GM18505 (cell line): Measurements from ENCODE around the gene SRPK1.

ENCODE experiments used
- ATAC-seq: cut with Tn5 transposase; IDR thresholded peaks from one replicate; pipeline ENCODE4 v1.9.1; 2021; ENCODE audit not compliant: unreplicated experiment
- POLR2A ChIP-seq: IDR thresholded peaks from 4 replicates; pipeline ENCODE4 v1.6.1; 2011; ENCODE audit warnings: borderline replicate concordance; ENCODE audit not compliant: insufficient read depth, insufficient read length; ENCODE audit errors: extremely low read depth

The SRPK1 gene

DNA sequence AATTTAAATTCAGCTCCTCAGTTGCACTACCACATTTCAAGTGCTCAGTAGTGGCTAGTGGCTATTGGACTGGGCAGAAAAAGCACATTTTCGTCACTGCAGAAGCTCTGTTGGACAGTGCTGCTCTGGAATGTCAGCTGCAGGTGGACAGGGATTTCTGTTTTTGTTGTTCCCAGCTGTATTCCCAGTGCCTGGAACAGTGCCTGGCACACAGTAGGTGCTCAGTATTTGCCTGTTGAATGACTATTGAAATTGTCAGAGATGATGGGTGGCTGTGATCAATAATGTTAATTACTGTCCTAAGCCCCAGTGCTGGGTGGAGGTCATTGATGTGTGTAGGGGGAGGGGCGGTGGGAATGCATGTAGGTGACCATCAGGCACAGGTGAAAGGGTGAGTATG is 134.6 kb downstream of the SRPK1 start:
- TF ChIP-seq POLR2A, result no peak
- ATAC-seq, result no peak

DNA sequence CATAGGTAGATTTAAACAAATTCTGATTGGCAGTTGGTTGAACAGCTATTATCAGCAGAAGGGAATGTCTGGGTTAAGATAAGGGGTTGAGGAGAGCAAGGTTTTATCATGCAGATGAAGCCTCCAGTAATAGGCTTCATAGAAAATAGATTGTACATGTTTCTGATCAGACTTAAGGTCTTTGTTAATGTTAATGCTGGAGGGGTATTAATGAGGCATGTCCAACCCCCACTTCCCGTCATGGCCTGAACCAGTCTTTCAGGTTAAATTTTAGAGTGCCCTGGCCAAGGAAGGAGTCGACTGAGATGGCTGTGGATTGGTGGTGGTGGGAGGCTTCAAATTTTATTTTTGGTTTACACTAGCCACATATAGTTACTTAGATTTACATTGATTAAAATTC is 136.7 kb downstream of the SRPK1 start:
- no peak for TF ChIP-seq POLR2A
- no peak for ATAC-seq
